ENCODE measurements around the gene TEX12.

DNA sequence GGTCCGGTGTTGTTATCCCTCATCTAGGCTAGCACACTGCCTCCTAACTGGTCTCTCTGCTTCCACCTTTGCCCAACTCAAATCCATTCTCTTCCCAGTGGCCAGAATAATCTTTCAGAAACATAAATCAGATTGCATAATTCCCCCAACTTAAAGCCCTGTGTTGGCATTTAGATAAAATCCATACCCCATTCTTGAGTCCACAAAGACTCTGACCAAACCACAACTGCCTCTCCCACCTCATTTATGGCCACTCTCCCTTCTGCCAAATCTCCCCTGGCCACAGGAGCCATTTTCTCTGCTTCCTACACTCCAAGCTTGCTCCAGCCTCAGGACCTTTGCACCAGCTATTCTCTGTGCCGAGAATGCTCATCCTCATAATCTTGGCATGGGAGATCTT is 40.1 kb upstream of the TEX12 start:
- TF ChIP-seq, protein P1, sequence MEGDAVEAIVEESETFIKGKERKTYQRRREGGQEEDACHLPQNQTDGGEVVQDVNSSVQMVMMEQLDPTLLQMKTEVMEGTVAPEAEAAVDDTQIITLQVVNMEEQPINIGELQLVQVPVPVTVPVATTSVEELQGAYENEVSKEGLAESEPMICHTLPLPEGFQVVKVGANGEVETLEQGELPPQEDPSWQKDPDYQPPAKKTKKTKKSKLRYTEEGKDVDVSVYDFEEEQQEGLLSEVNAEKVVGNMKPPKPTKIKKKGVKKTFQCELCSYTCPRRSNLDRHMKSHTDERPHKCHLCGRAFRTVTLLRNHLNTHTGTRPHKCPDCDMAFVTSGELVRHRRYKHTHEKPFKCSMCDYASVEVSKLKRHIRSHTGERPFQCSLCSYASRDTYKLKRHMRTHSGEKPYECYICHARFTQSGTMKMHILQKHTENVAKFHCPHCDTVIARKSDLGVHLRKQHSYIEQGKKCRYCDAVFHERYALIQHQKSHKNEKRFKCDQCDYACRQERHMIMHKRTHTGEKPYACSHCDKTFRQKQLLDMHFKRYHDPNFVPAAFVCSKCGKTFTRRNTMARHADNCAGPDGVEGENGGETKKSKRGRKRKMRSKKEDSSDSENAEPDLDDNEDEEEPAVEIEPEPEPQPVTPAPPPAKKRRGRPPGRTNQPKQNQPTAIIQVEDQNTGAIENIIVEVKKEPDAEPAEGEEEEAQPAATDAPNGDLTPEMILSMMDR (conservative IDR thresholded peaks at IDR 0.05; ENCODE audit: low read depth in 2 of 2), result no peak
- TF ChIP-seq, protein P2, sequence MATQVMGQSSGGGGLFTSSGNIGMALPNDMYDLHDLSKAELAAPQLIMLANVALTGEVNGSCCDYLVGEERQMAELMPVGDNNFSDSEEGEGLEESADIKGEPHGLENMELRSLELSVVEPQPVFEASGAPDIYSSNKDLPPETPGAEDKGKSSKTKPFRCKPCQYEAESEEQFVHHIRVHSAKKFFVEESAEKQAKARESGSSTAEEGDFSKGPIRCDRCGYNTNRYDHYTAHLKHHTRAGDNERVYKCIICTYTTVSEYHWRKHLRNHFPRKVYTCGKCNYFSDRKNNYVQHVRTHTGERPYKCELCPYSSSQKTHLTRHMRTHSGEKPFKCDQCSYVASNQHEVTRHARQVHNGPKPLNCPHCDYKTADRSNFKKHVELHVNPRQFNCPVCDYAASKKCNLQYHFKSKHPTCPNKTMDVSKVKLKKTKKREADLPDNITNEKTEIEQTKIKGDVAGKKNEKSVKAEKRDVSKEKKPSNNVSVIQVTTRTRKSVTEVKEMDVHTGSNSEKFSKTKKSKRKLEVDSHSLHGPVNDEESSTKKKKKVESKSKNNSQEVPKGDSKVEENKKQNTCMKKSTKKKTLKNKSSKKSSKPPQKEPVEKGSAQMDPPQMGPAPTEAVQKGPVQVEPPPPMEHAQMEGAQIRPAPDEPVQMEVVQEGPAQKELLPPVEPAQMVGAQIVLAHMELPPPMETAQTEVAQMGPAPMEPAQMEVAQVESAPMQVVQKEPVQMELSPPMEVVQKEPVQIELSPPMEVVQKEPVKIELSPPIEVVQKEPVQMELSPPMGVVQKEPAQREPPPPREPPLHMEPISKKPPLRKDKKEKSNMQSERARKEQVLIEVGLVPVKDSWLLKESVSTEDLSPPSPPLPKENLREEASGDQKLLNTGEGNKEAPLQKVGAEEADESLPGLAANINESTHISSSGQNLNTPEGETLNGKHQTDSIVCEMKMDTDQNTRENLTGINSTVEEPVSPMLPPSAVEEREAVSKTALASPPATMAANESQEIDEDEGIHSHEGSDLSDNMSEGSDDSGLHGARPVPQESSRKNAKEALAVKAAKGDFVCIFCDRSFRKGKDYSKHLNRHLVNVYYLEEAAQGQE (IDR thresholded peaks at IDR 0.05; ENCODE audit: unreplicated experiment), result no peak
- no peak for TF ChIP-seq EZH2 (IDR thresholded peaks at IDR 0.05; ENCODE audit: low read depth, unreplicated experiment)
- no peak for TF ChIP-seq EZH2phosphoT487 (IDR thresholded peaks at IDR 0.05; ENCODE audit: unreplicated experiment)
- no peak for TF ChIP-seq POLR2AphosphoS5 (IDR thresholded peaks at IDR 0.05; ENCODE audit: low read depth)
- TF ChIP-seq CREB1 (CRISPR knock-in tag; IDR thresholded peaks at IDR 0.05; ENCODE audit: low read depth), result no peak
